Measurements from ENCODE around the gene GORASP2.

GORASP2 gene

GRCh38 chr2:170923799-170924198 lies 5.3 kb upstream of the GORASP2 start:
- DNase-seq (ENCODE audit: low read depth in 2 of 2): no peak

DNA sequence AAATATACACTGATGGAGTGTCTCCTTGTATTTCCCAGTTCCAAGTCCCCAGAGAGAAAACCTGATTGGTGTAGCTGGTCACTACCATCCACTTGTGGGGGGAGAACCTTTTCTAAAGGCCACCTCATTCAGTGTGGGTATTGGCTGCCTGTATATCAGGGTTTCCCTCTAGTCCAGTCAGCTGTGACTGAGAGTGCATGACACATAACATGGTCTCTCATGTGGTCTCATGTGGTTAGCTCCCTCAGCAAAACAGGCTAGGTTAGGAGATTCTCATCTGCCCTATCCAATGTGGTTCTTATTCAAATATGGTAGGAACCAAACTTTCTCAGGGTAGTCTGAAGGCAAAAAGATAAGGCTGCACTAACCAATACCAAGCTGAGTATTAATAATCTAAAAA lies 4.1 kb upstream of the GORASP2 start:
- no peak for DNase-seq (ENCODE audit: low read depth in 2 of 2)

DNA sequence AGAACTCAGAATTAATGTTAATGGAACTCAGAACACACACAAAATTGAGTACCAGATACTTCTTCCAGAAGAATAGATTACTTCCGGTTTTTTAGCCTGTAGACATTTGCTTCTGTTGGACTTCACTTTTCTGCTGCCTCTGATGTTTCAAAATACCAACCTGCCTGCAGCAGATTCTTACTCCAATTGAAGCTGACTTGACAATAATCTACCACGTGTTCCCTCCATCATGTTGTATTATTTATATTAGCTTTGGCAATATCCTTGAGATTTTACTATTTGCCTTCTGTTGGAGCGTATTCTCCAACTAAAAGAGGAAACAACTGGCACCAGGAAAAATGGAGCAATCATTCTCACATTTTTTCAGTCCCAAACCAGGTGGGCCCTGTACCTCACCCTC lies 3.1 kb upstream of the GORASP2 start:
- DNase-seq (ENCODE audit: low read depth in 2 of 2): no peak

- DNase-seq (ENCODE audit: low read depth in 2 of 2): no peak
These were observed 2.2 kb upstream of the GORASP2 start for GRCh38 chr2:170926743-170927297.

DNA sequence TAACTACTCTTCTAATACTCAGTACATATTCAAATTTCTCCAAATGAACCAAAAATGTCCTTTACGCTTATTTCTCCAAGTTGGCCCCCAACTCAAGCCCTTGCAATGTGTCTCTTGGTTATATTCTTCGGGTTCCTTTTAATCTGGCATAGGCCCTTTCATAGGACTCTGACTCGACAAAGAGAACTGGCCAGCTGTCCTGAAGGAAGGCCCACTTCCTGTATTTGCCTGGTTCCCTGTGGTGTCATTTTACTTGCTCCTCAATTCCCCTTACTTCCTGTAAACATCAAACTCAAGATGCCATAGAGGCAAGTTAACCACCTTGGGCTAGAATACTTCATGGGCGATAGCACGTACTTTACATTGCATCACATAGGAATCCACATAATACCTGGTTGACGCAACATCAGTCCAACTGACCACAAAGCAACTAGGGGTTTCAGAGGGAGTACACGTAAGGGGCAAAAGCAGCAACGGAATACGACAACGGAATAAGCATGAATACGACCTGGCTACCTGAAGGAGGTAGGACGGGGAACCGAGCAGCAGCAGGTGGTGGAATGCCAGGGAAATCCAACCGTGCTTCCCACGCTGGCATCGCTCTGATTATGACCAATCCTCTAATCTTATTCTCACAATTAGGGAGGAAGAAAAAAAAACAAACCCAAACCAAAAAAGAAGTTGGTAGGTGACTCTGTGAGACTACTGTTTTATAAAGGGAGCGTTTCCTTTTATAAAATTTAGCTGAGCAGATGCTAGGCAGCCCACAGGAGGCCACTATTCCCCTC lies 823 bp upstream of the GORASP2 start:
- no peak for DNase-seq (ENCODE audit: low read depth in 2 of 2)

GRCh38 chr2:170929686-170930050 lies 615 bp downstream of the GORASP2 start:
- peak in 1 of 2 donors; percentile 37 for DNase-seq (ENCODE audit: low read depth in 2 of 2)

DNA sequence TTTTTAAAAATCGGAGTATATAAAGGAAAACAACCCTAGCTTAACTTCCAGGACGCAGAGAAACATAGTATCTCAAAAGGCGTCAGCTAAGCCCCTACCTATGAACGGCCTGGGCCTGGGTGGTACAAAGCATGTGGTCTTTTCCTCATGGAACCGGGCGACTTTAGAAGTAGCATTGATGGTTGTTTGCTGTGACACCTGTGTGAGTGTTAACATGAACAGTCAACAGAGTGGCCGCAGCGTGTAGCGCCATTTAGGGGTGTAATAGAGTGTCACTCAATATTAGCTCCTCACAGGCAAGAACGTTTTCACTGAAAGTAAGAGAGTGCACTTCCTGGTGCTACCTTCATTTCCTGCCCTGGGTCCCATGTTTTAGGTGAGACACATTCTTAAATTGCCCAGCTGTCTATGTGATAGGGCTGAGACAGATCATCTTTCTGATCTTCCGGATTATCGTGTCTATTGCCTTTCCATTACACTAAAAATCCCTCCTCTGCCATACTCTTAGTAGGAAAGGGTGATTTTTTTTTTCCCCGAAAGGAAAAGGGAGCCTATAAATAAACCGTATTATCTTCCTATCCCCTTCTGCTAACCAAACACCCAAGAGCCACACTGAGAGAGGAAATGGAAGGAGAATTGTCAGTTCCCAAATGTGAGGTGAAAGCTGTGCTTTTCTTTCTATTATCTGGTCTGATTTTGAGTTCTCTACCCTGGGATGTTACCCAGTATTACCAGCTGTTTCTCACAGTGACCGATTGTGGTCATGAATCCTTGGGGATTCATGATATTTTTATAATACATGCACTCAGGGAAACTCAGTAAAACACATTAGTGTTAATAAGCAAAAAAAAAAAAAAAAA lies 1.3 kb downstream of the GORASP2 start:
- peak; percentile 10 to 29 for DNase-seq (ENCODE audit: low read depth in 2 of 2)

DNA sequence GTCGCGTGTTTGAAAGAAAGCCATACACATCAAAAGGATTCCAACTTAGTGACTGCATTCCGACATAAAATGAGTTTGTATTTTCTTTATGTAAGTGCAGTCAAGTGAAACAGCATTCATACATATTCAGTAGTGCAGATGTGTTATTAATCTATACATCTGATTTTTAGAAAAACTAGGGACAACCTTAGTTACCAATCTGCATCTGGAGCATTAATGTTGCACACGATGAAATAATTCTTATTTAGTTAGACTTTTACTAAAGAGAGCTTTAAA lies 1.9 kb downstream of the GORASP2 start:
- DNase-seq (ENCODE audit: low read depth in 2 of 2): no peak

DNA sequence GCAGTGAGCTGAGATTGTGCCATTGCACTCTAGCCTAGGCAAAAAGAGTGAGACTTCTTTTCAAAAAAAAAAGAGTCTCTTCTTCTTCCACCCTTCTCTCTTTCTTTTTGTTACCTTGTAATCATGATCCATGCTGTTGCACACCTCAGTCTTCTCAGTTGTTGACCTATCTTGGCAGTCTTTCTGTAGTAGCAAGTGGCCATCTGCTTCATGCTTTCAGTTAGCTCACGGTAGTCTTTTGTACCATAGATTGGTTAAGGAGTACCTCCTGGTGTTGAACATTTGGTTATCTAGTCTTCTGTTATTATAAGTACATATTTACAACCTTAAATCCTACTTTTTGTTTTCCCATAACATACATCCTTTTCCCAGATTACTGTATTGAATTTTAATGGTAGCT lies 3.1 kb downstream of the GORASP2 start:
- DNase-seq (ENCODE audit: low read depth in 2 of 2): no peak

DNA sequence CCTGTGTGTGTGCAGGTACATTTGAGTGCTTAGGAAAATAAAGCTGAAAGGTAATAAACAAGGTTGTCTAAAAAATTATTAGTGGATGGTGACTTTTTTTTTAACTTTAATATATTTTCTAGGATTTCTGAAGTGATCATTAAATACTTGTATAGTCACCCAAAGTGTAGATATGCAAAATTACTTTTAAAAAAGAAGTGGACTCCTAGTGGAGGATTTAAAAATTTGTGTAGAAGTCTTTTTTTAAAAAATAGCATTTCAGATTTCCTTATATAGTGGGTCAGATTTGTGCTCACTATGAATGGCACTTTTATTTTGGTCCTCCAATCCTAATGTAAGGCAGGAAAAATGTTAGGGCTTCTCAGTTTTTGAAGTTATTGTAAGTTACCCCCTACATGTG lies 3.9 kb downstream of the GORASP2 start:
- DNase-seq (ENCODE audit: low read depth in 2 of 2): no peak

DNA sequence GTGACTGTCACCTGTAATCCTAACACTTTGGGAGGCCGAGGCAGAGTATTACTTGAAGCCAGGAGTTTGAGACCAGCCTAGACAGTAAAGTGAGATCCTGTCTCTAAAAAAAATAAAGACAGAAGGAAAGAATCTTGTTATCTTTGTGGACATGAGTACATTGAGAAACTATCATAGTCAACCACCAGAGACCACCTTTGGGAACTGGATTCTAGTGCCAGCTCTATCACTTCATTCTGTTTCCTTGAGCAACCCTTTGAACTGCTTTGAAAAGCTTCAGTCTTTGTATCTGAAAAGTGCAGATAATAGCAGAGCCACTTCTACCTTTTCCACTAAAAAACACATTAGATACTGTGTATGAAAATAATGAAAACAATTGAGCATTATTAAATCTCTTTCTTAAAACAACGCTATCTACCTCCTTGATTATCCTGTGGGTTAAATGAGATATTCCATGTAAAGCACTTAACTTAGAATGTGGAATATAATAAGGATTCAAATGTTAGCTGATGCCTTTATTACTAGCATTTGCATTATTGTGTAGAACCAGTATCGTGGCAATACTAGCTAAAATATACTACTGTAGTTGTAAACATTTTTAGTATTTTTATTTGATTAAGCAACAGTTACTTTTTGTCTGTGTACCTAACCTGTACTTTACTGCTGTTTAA lies 8.8 kb downstream of the GORASP2 start:
- DNase-seq (ENCODE audit: low read depth in 2 of 2): no peak

- no peak for DNase-seq (ENCODE audit: low read depth in 2 of 2)
These were observed 11.0 kb downstream of the GORASP2 start for GRCh38 chr2:170940066-170940465.

DNA sequence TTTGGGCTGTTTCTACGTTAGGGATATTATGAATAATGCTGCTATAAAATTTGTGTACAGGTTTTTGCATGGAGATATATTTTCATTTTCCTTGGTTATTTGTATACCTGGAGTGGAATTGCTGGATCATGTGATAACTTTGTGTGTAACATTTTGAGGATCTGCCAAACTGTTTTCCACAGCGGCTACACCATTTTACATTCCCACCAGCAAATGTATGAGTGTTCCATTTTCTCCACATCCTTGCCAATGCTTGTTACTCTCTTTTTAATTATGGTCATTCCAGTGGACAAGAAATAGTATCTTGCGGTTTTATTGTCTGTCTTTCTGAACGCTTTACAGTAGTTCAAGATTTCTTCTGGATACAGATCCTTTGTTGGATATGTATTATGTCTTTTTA lies 13.6 kb downstream of the GORASP2 start:
- no peak for DNase-seq (ENCODE audit: low read depth in 2 of 2)

- DNase-seq (ENCODE audit: low read depth in 2 of 2): no peak
These were observed 14.0 kb downstream of the GORASP2 start for GRCh38 chr2:170943041-170943440.

- no peak for DNase-seq (ENCODE audit: low read depth in 2 of 2)
These were observed 14.5 kb downstream of the GORASP2 start for GRCh38 chr2:170943596-170943995.

DNA sequence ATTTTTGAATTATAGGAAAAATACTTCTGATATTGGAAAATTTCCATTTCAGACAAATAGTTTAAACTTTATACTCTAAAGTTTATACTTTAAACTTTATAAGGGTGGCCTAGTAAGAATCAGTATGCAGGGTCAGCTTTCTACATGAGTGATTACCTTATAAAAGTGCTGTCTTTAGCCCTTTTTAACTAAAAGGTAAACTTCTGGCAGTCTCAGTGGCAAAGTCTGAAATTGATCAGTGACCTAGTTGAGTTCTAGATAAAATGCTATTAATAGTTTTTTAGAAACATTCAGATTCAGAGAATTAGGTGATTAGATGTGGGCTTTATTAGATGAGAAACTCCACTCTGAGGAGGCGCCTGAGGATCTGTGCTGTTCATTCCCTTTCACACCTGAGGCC lies 15.5 kb downstream of the GORASP2 start:
- DNase-seq (ENCODE audit: low read depth in 2 of 2): no peak

- no peak for DNase-seq (ENCODE audit: low read depth in 2 of 2)
These were observed 20.4 kb downstream of the GORASP2 start for GRCh38 chr2:170949415-170949814.

DNA sequence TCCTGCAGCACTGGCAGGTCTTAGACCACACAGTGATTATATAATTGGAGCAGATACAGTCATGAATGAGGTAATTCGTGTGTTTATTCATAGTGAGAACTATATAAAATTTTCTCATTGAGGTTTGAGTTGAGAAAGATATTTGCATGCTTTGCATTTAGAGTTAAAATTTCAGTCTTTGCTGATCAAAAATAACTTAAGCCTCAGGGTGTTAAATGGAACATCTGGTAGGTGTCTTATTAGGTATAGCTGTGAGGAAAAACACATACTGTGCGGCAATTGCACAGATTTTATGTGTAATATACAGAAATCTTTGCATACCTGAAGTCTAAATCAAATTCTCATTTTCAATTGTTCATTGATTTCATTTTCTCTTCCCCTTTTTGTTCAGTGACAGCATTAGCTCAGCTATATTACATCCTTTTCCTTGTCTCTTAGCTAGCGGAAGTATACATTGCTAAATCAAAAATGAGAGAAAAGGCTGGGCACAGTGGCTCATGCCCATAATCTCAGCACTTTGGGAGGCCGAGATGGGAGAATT lies 21.2 kb downstream of the GORASP2 start:
- DNase-seq (ENCODE audit: low read depth in 2 of 2): no peak

DNA sequence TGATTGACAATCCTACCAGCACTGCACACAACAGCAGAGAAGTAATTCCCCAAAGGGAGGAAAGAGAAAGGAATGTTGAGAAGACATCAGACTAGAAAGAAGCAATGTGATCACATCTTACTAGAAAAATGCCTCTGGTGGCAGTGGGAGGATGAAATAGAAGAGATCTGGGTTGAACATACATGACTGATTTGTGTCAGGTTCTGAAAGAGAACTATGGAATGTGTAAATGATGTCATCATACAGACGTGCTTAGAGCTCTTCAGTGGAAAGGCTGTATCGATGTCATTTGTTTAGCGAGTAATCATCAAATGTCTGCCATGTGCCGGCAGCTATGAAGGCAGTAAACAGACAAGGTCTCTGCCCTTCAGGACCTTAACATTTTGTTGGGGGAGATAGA lies 24.9 kb downstream of the GORASP2 start:
- no peak for DNase-seq (ENCODE audit: low read depth in 2 of 2)

GRCh38 chr2:170963386-170963785 lies 34.3 kb downstream of the GORASP2 start:
- DNase-seq (ENCODE audit: low read depth in 2 of 2): no peak

- no peak for DNase-seq (ENCODE audit: low read depth in 2 of 2)
These were observed 36.6 kb downstream of the GORASP2 start for GRCh38 chr2:170965446-170966225.
